Left hindlimb (tissue), 1 donor: ENCODE data around the gene IKZF2.

Experiments
- DNase-seq: peaks from one replicate; pipeline ENCODE4 v3.0.0-alpha.2; 2018

IKZF2 gene

DNA sequence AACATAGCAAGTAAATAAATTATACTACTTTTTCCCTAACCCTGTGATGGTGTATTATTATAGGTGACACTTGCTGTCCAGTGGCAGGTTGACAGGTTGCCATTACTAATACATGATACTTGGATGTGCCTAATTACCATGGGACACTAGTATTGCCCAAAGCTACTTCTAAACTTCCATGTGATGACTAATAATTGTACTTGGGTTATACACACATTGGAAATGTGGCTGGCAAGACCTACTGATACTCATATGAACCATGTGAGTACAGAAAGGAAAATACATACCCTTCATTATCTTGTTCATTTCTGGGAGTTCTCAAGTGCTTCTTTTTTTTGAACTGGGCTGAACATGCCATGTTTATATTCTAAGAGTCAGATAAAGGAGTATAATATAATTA, 156.4 kb downstream of the IKZF2 start:
- DNase-seq: no peak

DNA sequence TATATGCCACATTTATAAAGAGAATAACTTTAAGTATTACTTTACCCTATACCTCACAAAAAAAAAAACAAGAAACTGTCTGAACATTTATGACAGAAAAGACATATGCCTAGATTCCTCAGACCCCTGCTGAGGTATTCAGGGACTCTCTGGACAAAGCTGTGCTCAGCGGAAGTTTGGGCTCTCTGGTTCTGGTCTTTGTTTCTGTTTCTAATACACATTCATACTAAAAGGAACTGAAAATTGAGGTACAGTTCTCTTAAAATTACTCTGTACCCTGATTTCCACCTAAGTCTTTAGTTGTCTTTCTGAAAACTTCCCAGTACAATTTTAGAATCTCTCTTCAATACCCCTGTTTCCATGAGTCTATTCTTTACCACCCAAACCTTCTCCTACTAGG, 160.3 kb downstream of the IKZF2 start:
- no peak for DNase-seq

DNA sequence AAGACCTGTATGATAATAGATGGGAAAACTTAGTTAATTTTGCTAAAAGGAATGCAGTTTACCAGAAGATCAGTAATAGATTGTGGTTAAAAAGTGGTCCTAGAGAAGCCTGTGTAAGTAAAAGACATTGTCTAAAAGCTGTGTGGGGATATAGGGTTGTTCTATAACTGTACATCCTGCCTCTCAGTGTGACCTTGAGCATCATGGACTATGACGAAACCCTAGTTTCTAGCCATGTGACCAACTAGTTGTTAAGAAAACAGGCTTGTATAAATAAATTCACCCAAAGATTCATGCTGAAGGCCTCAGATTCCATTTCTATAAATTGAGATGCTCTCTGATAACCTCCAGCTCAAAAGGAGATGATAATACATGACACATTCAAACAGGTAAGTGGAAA, 160.7 kb downstream of the IKZF2 start:
- DNase-seq: no peak

DNA sequence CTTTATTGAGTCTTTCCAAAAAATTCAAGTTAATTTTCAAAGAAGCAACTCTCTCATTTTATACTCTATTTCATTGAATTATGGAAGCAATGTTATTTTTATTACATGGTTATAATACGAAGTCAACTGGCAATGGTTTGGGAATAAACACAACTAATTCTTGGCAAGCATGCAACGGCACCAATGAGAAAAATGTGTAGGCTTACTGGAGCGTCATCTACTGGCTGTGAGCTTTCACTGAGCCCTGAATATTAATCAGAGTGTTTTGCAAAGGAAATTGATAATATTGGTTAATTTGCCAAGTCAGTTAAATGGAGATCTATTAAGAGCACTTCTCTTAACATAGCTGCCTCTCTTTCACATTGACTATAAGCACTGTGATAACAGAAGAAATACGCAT, 163.9 kb downstream of the IKZF2 start:
- DNase-seq: no peak

DNA sequence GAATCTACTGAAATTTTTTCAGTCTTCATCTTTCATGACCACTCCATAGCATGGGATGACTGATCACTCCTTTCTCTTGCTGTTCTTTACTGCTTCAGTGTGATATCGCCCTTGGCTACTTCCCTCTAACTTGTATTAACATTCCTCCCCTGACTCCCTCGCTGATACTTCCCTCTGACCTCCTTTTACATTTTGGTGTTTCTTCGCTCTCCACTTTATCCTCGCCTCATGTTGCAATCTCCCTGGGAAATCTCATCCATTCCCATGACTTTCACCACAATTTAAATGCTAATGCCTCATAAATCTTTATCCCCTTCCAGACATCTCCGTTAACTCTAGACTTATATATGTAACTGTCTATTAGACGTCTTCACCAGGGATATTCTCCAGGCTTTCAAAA, 167.3 kb downstream of the IKZF2 start:
- DNase-seq: no peak

DNA sequence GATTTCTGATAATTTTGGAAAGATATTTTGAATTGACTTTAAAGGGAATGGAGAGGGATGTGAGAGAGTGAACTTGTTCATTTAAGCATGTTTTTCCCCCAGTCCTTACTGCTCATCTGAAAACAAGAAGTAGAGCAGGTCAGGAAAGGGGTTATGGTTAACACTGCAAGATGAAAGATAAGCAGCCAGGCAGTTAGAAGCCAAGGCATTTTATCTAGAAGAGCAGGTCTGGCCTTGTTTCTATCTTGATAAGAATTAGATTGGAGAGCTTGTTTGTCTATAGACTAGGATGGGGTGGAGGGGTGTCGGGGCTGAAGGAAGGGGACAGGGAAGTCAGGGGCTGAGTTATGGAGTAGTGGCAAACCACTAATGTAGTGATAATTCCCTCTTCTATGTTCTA, 171.6 kb downstream of the IKZF2 start:
- DNase-seq: no peak

DNA sequence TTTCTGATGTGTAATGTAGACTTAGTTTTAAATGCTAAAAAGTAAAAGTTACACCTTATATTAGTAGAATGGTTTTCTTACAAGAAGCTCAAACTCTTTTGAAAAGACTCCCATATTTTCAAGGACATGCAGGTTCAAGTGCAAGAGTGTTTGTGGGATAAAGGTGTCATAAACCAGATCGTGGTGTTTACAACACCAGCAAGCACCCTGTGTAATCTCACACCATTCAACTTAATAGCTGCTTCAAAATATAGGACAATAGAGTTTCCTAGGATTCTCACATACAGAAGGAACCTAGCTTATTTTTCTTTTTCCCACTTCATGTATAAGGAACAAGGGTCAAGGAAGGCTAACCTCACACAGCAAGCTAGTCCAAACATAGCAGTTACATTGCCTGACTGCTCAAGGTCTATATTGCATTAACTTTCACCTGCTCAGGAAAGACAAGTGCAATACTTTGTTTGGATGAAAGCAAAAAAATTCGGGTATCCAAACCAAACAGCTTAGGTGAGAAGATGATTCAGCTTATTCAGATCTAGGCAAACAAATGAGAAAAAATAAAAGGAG, 172.3 kb downstream of the IKZF2 start:
- DNase-seq: no peak

DNA sequence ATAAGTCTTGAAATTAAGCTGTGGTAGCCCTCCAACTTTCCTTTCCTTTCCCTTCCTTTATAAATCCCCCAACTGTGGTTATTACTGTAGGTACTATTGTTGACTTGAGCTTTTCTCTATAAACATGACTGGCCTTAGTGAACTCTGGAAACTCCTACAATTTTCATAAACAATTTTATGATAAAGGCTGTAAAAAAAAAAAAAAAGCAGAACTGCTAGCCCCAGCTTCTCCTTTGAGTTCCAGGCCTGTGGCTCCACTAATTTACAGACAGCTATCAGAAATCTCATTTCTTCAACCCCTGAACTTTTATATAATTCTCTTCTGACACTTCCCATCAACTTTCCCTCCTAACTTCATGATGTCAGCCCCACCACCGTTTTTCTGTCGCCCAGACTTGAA, 174.3 kb downstream of the IKZF2 start:
- no peak for DNase-seq

DNA sequence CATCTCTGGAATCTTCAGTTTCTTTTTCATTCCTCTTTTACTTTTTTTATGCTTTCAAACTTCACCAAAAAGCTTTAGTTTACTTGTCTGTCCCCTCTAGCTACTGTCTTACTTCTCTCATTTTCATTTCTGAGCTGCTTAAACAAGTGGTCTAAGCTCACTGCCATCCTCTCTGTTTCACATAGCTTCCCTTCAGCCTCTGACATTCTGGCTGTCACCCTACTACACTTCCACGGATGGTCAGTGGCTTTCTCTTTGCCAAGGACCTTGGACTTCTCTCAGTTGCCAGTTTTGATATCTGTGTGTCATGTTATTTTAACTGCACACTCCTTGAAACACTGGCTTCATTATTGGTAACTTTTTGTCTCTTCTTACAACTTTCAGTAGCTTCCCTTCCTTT, 176.1 kb downstream of the IKZF2 start:
- no peak for DNase-seq

DNA sequence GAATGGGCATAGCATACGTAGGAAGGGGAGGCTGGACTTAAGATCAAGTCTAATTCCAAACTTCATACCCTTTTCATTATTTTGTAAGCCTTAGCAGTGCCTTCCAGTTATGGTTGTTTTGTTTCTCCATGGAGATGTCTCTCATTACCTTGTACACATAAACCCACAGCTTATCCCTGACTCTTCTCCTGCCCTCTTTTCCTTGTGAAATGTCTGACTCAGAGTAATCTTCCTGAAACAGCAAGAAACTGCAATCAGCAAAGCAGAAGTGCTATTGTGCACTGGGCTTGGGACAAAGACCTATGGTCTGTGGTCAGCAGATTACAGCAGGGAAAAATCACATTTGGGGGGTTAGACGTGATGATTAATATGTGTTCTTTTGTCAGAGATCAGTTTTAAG, 176.7 kb downstream of the IKZF2 start:
- no peak for DNase-seq

DNA sequence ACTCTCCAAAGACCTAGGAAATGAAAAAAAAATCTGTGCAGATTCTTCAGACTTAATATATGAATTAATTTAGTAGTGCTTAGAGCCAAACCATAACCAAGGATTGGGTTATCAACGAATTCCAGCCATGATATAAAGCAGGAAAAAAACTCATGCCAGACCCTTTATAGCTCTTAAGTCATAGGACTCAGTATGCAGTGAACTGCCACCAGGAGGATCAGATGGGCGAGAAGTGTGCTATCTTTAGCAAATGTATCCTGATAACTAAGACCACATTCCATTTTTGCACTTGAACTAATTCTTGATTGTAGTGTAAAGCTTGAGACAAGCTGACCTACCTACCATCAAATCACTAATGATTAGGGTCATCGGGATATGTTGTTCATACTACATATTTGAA, 178.1 kb downstream of the IKZF2 start:
- DNase-seq: no peak

DNA sequence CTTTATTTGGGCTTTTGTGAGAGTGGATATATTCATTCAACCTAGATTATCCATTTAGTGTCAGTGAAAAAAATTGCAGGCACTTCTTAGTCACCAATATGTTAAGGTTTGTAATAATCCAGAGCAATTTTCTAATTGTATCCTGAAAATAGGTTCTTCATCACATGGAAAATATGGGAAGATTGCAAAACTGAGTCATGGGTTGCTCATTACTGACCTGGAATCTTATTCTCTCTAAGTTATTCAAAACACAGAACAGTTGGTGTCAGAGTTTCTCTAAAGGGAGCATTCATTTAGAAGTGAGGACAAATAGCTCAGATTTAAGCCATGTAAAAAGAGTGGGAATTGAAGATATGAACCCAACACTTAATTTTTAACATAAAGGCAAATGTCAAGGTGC, 181.3 kb downstream of the IKZF2 start:
- DNase-seq: no peak

DNA sequence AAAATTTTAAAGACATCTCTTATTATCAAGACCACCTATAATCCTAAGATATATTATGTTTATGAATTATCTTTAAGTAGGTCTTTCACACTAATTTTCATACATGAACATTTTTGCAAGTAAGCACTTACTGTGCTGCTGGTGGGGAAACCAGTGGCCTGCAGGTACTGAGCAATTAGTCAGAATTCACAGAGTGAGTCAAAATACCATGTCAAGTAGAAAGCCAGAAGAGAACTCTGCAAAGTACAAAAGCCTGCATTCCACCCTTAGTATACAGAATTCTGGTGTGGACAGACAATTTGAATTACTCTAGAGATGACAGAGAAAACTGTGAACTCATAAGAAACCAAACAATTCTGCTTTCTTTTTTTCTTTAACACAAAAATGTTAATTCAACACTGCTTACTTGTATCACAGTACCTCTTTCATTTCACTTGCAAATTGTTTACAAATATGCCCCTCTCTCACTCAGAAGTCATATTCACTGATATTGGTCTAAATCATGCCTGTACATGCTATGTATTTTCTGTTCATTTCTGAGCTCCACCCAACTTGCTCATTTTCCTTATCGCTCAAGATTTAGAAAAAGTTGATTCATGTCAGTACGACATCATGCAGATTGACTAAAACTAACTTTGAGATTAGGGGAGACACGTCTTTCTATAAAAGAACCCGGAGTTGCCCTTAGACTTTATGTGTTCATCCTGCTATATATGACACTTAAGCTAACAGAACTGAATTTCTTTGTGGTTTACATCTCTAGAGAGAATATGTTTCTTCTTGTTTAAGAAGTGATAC, 182.9 kb downstream of the IKZF2 start:
- no peak for DNase-seq

DNA sequence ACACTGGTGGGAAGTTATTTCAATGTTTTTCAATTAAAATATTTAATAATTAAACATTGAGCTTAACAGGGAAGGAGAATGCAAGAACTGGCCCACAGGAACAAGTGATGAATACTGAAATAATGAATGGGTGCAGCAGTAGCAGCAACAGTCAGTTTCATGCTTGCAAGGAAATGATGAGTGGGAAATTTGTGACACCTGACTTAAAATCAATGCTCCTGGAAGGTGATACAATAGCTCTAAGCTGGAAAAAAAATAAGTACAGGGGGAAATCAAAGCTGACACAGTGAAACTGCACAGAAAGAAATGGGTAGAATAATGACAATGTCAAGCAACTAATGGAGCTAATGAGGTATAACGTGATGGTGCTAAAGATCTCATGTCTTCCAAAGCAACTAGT, 184.5 kb downstream of the IKZF2 start:
- no peak for DNase-seq

DNA sequence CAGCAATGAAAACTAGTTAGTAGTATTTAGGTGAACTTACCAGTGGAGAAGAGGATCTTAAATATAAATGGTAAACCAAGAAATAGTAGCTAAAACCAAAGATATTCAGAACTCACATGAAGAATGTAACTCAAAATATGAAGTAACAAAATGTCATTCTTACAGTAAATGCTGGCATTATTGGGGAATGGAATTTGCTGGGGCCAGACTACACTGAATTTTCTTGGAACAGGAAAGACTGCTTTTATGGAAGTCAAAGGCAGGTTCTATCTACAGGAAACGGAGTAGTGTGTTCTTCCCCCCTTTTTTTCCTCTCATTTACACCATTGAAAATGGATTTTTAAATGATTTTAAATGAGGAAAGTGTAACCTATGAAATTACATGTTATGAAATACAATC, 188.7 kb downstream of the IKZF2 start:
- DNase-seq: no peak

DNA sequence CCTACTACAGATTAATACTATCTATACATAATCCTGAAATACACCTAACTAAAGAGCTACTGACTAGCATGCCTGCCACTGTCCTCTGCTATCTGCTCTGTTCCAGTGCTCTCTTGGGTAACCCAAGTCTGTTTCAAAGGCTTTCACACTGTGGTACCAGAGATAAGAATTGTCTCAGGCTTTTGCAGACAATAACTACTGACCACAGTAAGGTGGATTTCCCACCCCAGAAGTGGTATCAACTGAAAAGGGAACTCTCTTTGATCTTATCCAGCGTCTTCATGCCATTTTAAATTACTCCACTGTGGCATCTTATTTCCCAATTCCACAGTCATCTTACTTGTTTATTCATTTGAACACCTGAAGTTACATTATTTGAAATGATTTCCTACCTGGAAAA, 190.2 kb downstream of the IKZF2 start:
- DNase-seq: no peak

DNA sequence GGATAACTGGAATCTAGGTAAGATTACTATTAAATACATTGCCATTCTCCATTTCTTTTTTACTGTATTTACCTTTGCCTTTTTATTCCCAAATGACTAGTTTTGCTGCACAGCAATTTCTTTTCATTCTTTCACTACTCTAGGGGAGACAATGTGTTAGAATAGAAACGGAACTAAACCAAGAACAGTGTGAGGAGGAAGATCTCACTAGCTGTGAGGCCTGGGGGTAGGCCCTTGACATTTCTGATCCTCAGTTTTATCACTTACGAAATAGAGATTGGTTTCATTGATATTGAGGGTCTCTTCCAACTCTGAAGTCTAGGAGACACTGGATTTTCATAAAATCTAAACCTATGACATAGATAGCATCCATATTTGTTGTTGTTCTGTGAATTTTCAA, 191.1 kb downstream of the IKZF2 start:
- DNase-seq: no peak

DNA sequence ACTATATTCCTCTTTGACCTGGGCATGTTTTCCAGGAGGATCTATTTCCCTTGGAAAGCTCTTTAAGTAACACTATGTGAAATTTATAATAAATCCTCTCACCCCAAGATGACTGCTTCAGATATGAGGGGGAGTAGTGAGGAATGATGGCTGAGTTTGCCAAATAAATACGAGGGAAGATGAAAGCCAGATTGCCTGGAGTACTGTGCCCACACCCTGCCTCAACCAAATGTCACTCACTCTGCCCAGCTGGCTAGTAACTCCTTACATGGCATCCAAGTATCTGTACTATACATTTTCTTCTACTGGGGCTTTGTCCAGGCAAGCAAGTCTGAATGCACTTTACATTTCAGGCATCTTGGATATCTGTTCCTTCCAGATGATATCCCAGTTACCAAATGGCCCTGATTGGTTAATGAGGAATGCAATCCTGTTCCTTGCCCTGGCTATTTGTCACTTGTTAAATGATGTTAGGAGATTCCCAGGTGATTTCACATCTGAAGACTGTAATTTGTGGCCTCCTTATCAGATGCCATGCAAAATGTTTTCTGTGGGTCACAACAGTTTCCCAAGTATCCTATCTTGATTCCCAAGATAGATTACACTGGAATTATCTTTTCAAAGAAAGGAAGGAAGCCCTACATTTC, 191.8 kb downstream of the IKZF2 start:
- DNase-seq: no peak

DNA sequence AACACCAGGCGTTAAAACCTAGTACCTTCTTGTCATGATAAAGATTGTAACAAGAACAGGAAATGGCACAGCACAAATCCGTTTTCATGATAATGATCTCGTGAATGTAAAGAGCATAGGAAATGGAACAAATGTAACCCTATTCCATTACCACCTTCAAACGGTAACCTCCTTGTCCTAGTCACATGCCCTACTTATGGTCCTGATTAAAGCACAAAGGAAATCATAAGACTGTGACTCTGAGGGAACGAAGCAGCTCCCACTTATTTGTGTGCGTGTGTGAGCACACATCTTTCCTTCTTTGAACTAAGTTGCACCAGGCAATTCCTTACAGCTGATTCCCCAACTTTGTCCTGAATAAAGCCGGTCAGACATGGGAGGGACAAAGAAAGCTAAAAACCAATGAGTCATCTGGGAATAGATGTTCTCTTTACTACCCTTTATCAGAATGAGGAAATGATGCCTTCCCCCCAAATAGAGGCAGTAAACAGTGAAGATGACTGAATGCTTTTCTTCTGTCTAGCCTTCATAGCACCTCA, 192.6 kb downstream of the IKZF2 start:
- DNase-seq: no peak

DNA sequence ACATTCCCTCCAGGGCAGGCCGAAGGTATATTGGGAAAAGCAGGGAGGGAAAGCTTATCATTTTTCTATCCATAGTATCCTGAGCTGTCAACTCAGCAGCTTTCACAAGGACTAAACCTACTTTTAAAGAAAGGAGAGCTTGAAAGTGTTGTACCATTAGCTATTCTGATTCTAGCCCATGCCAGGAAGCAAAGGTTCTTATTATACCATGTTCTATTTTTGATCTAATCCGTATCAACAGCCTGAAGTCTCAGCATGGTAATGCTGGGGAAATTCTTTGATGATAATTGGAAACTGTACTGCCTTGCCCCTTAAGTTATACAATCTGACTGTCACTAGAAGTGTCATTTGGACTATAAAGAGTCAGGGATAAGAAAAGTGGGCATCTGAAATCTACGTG, 193.3 kb downstream of the IKZF2 start:
- DNase-seq: no peak

DNA sequence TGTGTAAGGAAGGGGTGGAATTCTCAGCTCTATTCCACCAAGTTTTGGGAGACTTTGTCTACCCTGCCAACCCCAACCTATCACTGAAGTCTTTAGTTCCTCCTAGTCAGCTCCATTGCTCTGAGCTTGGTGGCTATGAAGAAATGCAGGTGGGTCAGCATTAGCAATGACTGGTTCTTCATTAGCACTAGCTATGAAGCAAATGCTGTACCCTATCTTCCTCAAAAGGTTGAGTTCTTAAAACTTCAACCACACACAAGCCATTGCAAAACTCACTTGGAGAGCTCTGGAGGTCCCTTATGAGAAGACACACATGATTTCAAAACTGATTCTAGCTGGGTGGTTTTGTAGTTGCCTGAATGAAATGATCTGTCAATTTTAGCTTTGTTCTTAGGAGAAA, 193.8 kb downstream of the IKZF2 start:
- DNase-seq: no peak

DNA sequence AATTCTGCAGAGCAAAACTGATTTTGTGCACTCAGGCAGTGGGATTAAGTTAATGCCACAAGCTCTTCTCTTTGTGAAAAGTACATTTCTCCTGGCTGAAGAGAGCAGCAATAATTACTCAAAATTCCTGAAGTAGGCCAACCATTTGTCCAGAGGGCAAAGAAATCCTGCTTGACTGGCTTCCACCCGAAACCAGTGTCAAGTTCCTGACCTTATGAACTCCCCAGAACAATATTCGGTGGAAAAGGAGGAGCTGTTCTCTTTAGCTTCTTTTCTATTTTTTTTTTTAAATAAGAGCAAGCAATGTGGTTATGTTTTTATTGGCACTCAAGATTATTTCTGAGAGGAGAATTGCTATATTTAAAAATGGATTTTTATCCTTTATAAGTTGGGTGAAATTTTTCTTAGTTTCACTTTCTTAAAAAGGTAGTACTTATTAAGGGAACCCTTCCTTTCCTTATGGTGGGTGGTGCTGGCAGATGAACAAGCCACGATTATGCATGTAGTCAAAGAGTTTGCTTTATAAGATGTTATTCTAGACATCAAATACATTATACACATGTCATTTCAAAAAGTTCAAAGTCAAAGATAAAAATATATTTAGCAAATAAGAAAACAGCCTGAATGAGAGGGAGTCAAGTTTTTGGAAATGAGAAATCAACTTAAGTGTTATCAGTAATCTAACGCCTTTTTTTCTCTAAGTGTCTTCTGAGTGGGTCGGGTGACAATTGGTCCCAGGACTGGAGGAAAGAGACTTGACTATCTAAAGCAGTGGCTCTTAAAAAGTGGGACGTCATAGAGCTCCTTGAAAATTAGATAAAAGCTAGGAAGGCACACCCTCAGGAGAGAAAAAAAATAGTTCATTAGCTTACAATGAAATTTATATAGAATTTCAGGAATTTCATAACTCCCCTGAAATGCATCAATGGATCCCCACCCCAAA, 194.5 kb downstream of the IKZF2 start:
- DNase-seq: no peak
